Endothelial cell (in vitro differentiated cells): Measurements from ENCODE around the gene FAHD2A. TPM values are rescaled to one million over a fixed set of nuclear protein-coding genes. Genes with fewer than 3 reads are reported as not detected.
"Not testable (repeated sequence)": the region's sequence is repeated elsewhere in the genome, so short reads cannot be mapped to it uniquely, and the experiment has no call there.

Source experiments
- DNase-seq: peaks from one replicate; pipeline ENCODE4 v3.0.0; 2021; ENCODE audit warnings: low spot score
- H3K27ac Mint-ChIP-seq: one replicate; pipeline ENCODE4 v1.8.0; 2021; ENCODE audit warnings: mixed read lengths, inconsistent platforms; ENCODE audit not compliant: unreplicated experiment
- H3K27me3 Mint-ChIP-seq: one replicate; pipeline ENCODE4 v1.8.0; 2021; ENCODE audit warnings: mild to moderate bottlenecking, moderate library complexity, mixed read lengths, inconsistent platforms; ENCODE audit not compliant: unreplicated experiment
- H3K36me3 Mint-ChIP-seq: one replicate; pipeline ENCODE4 v1.8.0; 2021; ENCODE audit warnings: mild to moderate bottlenecking, low read depth, mixed read lengths, inconsistent platforms; ENCODE audit not compliant: unreplicated experiment
- H3K4me1 Mint-ChIP-seq: one replicate; pipeline ENCODE4 v1.8.0; 2021; ENCODE audit warnings: mild to moderate bottlenecking, mixed read lengths, inconsistent platforms; ENCODE audit not compliant: unreplicated experiment
- H3K4me3 Mint-ChIP-seq: one replicate; pipeline ENCODE4 v1.8.0; 2021; ENCODE audit warnings: mild to moderate bottlenecking, mixed read lengths, inconsistent platforms; ENCODE audit not compliant: unreplicated experiment
- H3K9me3 Mint-ChIP-seq: one replicate; pipeline ENCODE4 v1.8.0; 2021; ENCODE audit warnings: mixed read lengths, inconsistent platforms; ENCODE audit not compliant: unreplicated experiment
- CTCF ChIP-seq: fragments of 200-600 bp; sonication (generic); IDR thresholded peaks from one replicate; pipeline ENCODE4 v1.5.0; 2021; ENCODE audit warnings: antibody characterized with exemption; ENCODE audit not compliant: unreplicated experiment
- total RNA-seq: library from RNA; stranded (reverse); fragmentation: NEBNext Ultra II Directional; extraction: Animal tissue kit (Norgen Biotek cat#: 25700); gene quantifications from one replicate; pipeline ENCODE4 v1.2.1, GENCODE V29; 2021; ENCODE audit not compliant: unreplicated experiment

The FAHD2A gene
- total RNA-seq, 1 donor from 2014 or later = 34.0 TPM

GRCh38 chr2:95354925-95355324 lies 47.6 kb upstream of the FAHD2A start:
- no peaks in the 10 kb centered on the region for H3K4me1 Mint-ChIP-seq
- H3K4me3 Mint-ChIP-seq = no peak overlapping the region
- H3K27ac Mint-ChIP-seq = no peak overlapping the region
- H3K36me3 Mint-ChIP-seq = no peaks in the 10 kb centered on the region
- no peak for TF ChIP-seq CTCF
- H3K9me3 Mint-ChIP-seq = no peaks in the 10 kb centered on the region
- DNase-seq = no peak
- peaks cover 19% of the 10 kb centered on the region for H3K27me3 Mint-ChIP-seq

GRCh38 chr2:95355486-95355885 lies 47.0 kb upstream of the FAHD2A start:
- not testable (repeated sequence) for H3K4me3 Mint-ChIP-seq, H3K36me3 Mint-ChIP-seq, H3K4me1 Mint-ChIP-seq, DNase-seq, H3K9me3 Mint-ChIP-seq, H3K27ac Mint-ChIP-seq
- H3K27me3 Mint-ChIP-seq = peaks cover 18% of the 10 kb centered on the region

- H3K27ac Mint-ChIP-seq = no peak overlapping the region
- no peak overlapping the region for H3K4me3 Mint-ChIP-seq
- H3K9me3 Mint-ChIP-seq = no peaks in the 10 kb centered on the region
- no peaks in the 10 kb centered on the region for H3K36me3 Mint-ChIP-seq
- DNase-seq = no peak
- no peaks in the 10 kb centered on the region for H3K4me1 Mint-ChIP-seq
- peaks cover 10% of the 10 kb centered on the region for H3K27me3 Mint-ChIP-seq
- TF ChIP-seq CTCF = no peak
Observed at GRCh38 chr2:95356821-95357700, 45.4 kb upstream of the FAHD2A start.

GRCh38 chr2:95357717-95358280 lies 44.7 kb upstream of the FAHD2A start:
- Mint-ChIP-seq H3K9me3 (no peaks in the 10 kb centered on the region), H3K27ac (no peak overlapping the region), H3K4me1 (no peaks in the 10 kb centered on the region), H3K27me3 (peaks cover 10% of the 10 kb centered on the region), H3K4me3 (no peak overlapping the region), H3K36me3 (no peaks in the 10 kb centered on the region)
- no peak for TF ChIP-seq CTCF
- no peak for DNase-seq

GRCh38 chr2:95359031-95359430 lies 43.5 kb upstream of the FAHD2A start:
- H3K27ac Mint-ChIP-seq = no peak overlapping the region
- no peak for DNase-seq
- no peak for TF ChIP-seq CTCF
- no peaks in the 10 kb centered on the region for H3K4me1 Mint-ChIP-seq
- no peaks in the 10 kb centered on the region for H3K9me3 Mint-ChIP-seq
- no peaks in the 10 kb centered on the region for H3K36me3 Mint-ChIP-seq
- peaks cover 8% of the 10 kb centered on the region for H3K27me3 Mint-ChIP-seq
- no peak overlapping the region for H3K4me3 Mint-ChIP-seq
